K562 (cell line): ENCODE data around the gene HEBP1.

ENCODE experiments used
- CTCF ChIP-seq, 3 experiments: IDR thresholded peaks in 2 of 3; conservative IDR thresholded peaks in 1 of 3; 2 replicates each; pipeline ENCODE4 v1.5.1; 2011 to 2012; ENCODE audit warnings: low read length in 3 of 3, mild to moderate bottlenecking in 3 of 3, control low read depth in 2 of 3, improper control_type of control experiment in 1 of 3, inconsistent platforms in 1 of 3, low read depth in 1 of 3, mixed read lengths in 1 of 3, moderate library complexity in 1 of 3; ENCODE audit not compliant: insufficient read depth in 2 of 3
- EP300 ChIP-seq: IDR thresholded peaks from 2 replicates; pipeline ENCODE4 v1.6.1; 2012; ENCODE audit warnings: low read length, improper control_type of control experiment
- FOXM1 ChIP-seq, 2 experiments: fragments of 450-650 bp in 1 of 2; sonication (generic) in 1 of 2; formaldehyde crosslinking in 1 of 2; IDR thresholded peaks; 2 replicates each; pipeline versions ENCODE4 v1.6.1 to v1.9.0; 2017 to 2022; ENCODE audit warnings: low read depth in 2 of 2, mild to moderate bottlenecking in 2 of 2, missing genetic modification reagents in 1 of 2, moderate library complexity in 1 of 2
- GABPA ChIP-seq: fragments of 200-800 bp; sonication (Bioruptor generic); conservative IDR thresholded peaks from 2 replicates; pipeline ENCODE4 v1.6.1; 2016; ENCODE audit warnings: low read depth, missing genetic modification characterization, missing compliant biosample characterization
- GATAD2B ChIP-seq: fragments of 450-650 bp; IDR thresholded peaks from 2 replicates; pipeline ENCODE4 v1.6.1; 2017; ENCODE audit warnings: mild to moderate bottlenecking, borderline replicate concordance
- NFYB ChIP-seq: IDR thresholded peaks from 2 replicates; pipeline ENCODE4 v1.6.1; 2011; ENCODE audit warnings: mild to moderate bottlenecking, moderate library complexity; ENCODE audit not compliant: insufficient read length; ENCODE audit errors: extremely low read depth
- POLR2AphosphoS5 ChIP-seq: IDR thresholded peaks from 2 replicates; pipeline ENCODE4 v1.6.1; 2011; ENCODE audit warnings: mild to moderate bottlenecking, low read depth, low read length, moderate library complexity; ENCODE audit not compliant: control insufficient read depth, insufficient read depth
- ZNF3 ChIP-seq: fragments of 250-450 bp; sonication (Bioruptor Pico); IDR thresholded peaks from 2 replicates; pipeline ENCODE4 v1.5.0; 2021; ENCODE audit warnings: mild to moderate bottlenecking, moderate library complexity
- ZNF316 ChIP-seq: fragments of 450-650 bp; IDR thresholded peaks from 2 replicates; pipeline ENCODE4 v1.6.1; 2016

- no peak for TF ChIP-seq GABPA (tag)
- no peak for TF ChIP-seq GATAD2B
- TF ChIP-seq EP300: no peak
- TF ChIP-seq CTCF (IDR thresholded peaks at IDR 0.05 in 2 of 3, conservative IDR thresholded peaks at IDR 0.05 in 1 of 3; ENCODE audit: insufficient read depth in 2 of 3, low read depth in 1 of 3, low read length in 3 of 3): no peak
- no peak for TF ChIP-seq ZNF316
- no peak for TF ChIP-seq NFYB
- no peak for TF ChIP-seq POLR2AphosphoS5
- no peak for TF ChIP-seq ZNF3 (CRISPR knock-in tag)
- no peak for TF ChIP-seq FOXM1 (IDR thresholded peaks at IDR 0.05; ENCODE audit: low read depth)
- TF ChIP-seq FOXM1 (CRISPR knock-in tag; IDR thresholded peaks at IDR 0.05; ENCODE audit: low read depth): no peak
These were observed 5.0 kb downstream of the HEBP1 start for GRCh38 chr12:12995088-12995487.
